Smooth muscle cell of the brain vasculature (primary cell): ENCODE results near the gene ARHGEF16.

Experiments
- DNase-seq: peaks from one replicate; pipeline ENCODE4 v3.0.0-alpha.2; 2012; ENCODE audit warnings: low read depth, low spot score

The ARHGEF16 gene

GRCh38 chr1:3468236-3469103 is 14.0 kb downstream of the ARHGEF16 start:
- no peak for DNase-seq

GRCh38 chr1:3469104-3469848 is 14.8 kb downstream of the ARHGEF16 start:
- no peak for DNase-seq

DNA sequence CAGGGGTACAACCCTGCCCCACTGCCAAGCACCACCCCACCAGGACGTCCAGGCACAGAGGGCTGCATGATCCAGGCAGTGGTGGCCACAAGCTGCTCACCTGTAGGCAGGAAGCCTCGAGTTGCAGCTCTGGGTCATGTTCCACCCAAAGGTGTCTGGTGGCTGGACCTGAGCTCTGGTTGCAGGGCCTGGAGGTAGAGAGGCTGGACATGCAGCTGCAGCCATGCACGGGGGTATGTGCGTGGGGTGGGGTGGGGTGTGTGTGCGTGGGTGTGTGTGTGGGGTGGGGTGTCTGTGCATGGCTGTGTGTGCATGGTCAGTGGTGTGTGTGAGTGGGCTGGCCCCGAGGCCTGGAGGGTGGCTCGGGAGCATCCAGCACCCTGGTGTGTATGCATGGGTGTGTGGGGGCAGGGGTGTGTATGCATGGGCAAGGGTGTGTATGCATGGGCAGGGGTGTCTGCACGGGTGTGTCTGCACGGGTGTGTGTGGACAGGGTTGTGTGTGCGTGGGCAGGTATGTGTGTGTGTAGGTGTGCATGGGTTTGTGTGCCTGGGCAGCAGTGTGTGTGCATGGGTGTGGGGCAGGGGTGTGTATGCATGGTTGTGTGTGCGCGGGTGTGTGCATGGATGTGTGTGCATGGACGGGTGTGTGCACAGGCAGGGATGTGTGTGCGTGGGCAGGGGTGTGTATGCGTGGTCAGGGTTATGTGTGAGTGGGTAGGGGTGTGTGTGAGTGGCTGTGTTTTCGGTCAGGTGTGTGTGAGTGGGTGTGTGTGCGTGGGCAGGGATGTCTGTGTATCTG is 15.6 kb downstream of the ARHGEF16 start:
- no peak for DNase-seq

- DNase-seq, result no peak
Measured at GRCh38 chr1:3470650-3471355, 16.3 kb downstream of the ARHGEF16 start.

GRCh38 chr1:3471356-3472087 is 17.1 kb downstream of the ARHGEF16 start:
- DNase-seq, result peak; percentile 81

- no peak for DNase-seq
Measured at GRCh38 chr1:3472088-3472850, 17.8 kb downstream of the ARHGEF16 start.

- DNase-seq, result no peak
Measured at GRCh38 chr1:3472906-3473305, 18.4 kb downstream of the ARHGEF16 start.

- peak; percentile 93 for DNase-seq
Measured at GRCh38 chr1:3473381-3473844, 18.9 kb downstream of the ARHGEF16 start.

DNA sequence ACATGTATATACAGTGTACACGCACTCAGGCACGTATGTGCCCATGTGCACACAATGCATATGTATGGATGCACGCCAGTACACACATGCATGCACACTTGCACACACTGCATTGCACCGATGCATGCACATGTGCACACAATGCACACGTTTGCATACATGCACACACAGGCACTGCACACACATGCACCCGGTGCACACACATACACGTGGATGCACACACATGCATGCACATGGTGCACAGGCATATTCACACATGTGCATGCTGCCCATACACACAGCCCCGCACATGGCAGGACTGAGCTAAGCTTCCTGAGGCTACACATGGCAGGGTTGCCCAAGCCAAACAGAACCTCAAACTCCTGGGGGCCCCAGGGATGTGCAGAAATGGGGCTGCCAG is 19.6 kb downstream of the ARHGEF16 start:
- DNase-seq, result no peak

- DNase-seq, result no peak
Measured at GRCh38 chr1:3474421-3474820, 20.0 kb downstream of the ARHGEF16 start.

DNA sequence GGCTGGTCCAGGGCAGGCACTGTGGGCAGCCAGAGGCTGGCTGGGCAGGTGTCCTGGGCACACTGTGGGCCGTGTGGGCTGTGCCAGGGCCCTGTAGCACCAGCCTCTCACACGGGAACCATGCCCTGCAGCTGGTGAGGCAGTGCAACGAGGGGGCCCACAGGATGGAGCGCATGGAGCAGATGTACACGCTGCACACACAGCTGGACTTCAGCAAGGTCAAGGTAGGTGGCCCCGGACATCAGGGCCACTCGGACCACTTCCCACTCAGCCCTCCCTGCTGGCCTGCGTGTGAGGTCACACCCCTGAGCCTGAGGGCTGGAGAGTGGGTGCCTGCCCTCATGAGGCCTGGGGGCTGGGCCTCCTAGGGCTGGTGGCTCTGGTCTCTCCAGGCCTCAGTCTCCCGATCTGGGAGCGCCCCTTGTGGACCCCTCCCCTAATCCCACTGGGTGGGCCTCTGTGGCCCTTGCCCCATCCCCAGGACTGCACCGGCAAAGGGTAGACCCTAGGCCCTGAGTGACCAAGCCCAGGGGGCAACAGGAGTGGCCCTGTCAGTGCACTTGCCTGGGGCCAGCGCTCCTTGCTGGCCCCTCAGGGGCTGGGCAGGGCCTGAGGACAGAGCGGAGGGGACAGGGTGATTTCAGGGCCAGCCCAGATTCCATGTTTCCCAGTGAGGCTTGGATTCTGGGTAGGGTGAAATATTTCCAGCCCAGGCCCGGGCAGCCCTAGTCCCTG is 21.5 kb downstream of the ARHGEF16 start:
- no peak for DNase-seq

DNA sequence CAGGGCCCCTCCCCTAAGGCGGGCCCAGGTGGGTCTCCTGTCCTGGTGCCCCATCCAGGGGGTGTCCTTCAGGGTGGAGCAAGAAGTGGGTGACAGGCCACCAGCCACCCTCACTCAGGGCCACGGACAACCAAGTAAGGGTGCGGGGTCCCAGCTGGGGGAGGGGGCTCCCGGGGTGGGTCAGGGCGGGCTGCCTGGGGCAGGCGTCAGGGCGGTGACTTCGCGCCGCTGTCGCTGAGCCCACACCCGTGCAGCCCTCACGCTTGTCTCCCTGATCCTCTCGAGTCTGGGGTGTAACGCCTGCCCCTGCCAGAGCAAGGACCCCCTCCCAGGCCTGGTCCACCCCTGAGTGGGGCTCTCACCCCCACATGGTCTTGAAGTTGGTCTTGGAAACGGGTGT is 22.2 kb downstream of the ARHGEF16 start:
- no peak for DNase-seq

GRCh38 chr1:3477241-3477995 is 23.0 kb downstream of the ARHGEF16 start:
- DNase-seq, result no peak

DNA sequence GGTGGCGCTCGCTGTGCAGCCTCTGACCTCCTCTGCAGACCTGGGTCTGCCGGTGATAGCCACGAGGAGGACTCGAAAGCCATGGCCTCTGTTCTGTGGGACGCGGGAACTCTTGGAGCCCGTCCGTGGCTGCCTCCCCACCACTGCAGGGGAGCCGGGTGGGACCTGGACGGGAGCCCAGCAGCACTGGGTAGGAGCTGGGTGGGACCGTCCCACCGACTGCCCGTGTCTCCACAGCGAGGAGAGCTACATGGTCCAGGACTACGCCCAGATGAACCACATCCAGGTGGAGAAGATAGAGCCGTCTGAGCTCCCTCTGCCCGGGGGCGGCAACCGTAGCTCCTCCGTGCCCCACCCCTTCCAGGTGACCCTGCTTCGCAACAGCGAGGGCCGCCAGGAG is 23.7 kb downstream of the ARHGEF16 start:
- no peak for DNase-seq

- no peak for DNase-seq
Measured at GRCh38 chr1:3479511-3480368, 25.3 kb downstream of the ARHGEF16 start.

- DNase-seq, result no peak
Measured at GRCh38 chr1:3480369-3480719, 25.9 kb downstream of the ARHGEF16 start.

DNA sequence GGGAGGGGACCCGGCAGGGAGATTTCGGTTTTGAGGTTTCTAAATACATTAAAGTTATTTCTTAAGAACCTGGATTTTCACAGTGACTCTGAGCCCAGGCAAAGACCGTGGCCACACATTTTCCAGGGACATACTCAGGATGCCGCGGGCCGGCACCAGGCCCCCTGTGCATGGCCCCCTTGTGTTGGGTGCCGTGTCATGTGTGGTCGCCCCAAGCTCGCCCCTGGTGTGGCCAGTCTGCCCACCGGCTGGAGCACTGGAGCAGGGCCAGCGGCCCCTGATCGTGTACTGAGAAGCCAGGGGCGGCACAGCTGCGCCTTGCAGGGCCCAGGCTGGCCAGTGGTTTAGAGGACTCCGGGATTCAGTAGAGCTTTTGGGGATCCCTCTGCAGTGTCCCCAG is 26.6 kb downstream of the ARHGEF16 start:
- DNase-seq, result no peak
